Measurements from ENCODE around the gene KASH5. TPM values are rescaled to one million over a fixed set of nuclear protein-coding genes. Genes with fewer than 3 reads are reported as not detected.

Gene KASH5
- total RNA-seq, 1 donor from 2014 or later = not detected

DNA sequence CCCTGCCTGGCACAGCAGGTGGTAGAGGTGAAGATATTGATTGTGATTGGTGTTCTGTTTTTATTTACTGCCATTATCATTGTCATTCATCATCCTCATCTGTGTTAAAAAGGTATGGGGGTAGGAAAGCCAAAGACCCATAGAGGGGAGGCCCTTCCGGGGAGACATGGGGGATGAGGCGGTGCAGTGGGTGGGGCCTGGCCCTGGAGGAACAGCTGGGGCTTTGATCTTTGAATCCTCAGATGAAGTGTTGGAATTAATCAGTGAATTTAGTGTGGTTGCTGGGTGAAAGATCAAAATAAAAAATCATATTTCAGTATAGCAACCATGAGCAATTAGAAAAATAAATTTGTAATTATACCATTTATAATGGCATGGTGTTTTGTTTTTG, 27.8 kb downstream of the KASH5 start:
- intact Hi-C loops (cut with micrococcal nuclease) = no loop called here
- no peak for DNase-seq
- ATAC-seq = no peak

DNA sequence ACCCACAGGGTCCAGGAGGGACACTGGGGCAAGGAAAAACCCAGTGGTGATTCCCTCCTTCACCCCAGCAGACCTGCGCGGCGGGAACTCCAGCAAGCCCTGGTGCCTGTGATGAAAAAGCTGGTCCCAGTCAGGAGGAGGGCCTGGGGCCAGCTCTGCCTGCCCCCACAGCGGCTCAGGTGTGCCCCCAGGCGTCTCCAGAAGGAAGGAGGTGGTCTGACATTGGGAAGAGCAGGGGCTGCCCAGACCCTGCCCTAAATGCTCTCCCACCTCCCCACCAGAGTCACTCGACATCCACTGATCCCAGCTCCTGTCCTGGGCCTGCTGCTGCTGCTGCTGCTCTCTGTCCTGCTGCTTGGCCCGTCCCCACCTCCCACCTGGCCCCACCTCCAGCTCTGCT, 29.0 kb downstream of the KASH5 start:
- no peak for DNase-seq
- intact Hi-C loops (cut with micrococcal nuclease) = no loop called here
- ATAC-seq = no peak

DNA sequence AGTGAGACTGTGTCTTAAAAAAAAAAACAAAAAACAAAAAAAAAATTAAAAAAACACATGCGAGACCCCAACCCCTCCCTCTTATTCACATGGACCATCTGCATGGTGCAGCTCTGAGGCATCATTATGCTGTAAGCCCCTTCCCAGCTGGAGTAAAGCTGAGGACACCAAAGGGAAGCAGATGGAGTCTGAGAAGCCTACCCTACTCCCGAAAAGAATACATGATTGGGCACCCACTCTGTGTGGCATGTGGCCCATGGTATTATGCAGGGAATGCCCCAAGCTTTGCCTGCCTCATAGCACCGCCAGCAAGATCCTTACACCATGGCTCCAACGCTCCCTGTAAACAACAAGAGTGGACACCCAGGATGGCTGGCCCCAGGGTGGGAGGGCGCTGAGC, 30.5 kb downstream of the KASH5 start:
- intact Hi-C loops (cut with micrococcal nuclease) = no loop called here
- ATAC-seq = no peak
- DNase-seq = no peak

- no peak for ATAC-seq
- intact Hi-C loops (cut with micrococcal nuclease) = no loop called here
- DNase-seq = no peak
Observed at GRCh38 chr19:49419173-49419572, 31.1 kb downstream of the KASH5 start.

GRCh38 chr19:49420227-49420626, 32.2 kb downstream of the KASH5 start:
- no peak for DNase-seq

DNA sequence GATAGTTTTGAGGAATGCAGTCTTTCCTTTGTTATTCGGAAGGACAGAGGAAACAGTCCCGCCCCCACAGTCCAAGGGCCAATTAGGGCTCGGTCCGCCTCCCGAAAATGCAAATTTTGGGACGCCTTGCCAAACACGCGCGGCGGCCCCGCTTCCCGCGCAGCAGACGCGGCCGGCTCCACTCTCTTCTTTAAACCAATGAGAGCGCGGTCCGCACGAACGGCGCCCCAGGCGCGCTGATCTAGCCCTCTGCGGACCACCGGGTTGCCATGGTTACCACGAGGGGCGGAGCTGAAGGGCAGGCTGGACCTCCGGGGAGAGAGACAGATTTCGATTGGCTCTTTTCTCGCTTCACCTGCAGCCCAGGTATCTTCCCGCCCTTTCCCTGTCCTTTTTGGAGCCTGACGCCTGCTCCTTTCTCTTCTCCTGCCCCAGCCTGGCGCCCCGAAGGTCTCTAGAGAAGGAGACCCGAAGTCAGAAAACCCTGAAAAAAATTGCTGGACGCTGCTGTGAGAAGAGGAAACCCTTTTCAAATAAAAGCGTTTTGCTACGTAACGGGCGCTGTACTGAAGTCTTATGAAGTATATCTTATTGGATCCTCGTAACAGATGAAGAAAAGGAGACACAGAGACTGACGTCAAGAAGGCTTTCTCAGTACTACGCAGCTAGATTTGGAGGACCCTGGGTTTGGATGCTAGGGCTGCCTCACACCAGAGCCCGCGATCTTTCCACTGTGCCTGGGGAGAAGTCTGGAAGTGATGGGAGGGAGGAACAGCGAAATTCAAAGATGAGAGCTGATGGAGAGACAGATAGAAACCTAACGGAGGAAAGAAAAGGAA, 33.2 kb downstream of the KASH5 start:
- DNase-seq = peak; percentile 81
- peak; percentile 82 for ATAC-seq
- intact Hi-C loops (cut with micrococcal nuclease) = no loop called here

More at GRCh38 chr19:49420227-49420626, 32.2 kb downstream of the KASH5 start:
- ATAC-seq = no peak
- intact Hi-C loops (cut with micrococcal nuclease) = no loop called here

DNA sequence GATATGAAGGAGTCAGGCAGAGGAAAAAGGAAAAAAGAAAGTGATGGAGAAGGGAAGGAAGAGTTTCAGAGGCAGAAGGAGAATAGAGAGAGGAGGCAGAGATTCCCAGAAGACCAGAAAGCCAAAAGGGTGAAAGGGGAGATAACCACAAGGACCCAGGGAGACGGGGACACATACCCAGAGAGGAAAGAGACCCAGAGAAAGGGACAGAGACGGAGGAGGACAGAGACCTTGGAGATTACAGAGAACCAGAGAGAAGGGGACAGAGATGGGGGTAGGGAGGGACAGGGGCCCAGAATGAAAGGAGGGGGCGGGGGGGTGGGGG, 33.8 kb downstream of the KASH5 start:
- intact Hi-C loops (cut with micrococcal nuclease) = no loop called here
- DNase-seq (no peak), ATAC-seq (no peak)

DNA sequence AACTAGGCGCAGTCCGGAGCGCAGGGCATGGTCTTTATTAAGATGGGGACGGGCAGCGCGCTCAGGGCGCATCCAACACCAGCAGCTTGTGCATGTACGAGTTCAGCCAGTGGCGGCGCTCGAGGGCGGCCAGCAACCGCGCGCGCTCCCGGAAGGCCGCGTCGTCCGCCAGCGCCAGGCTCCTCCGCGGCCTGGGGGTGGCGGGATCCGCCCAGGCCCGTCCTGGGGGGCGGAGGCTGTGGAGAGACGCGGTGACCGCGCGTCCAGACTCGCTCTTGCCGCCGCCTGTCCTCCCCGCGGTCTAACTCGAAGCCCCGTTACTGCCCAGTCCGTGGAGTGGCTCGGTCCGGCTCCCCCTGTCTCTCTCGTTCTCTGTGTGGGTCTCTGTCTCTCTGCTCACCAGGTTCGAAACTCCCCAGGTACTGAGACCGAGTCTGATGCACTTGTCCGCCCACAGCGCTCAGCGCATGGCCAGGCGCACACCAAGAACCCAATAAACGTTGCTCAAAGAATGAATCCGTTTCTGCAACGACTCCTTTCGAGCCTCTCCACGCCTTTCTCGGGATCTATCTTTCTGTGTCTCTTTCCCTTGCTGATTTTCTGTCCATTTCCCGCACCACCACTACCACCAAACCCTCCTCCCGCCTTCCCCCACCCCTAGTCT, 34.5 kb downstream of the KASH5 start:
- ATAC-seq (peak; percentile 78), DNase-seq (peak; percentile 71)
- intact Hi-C loops (cut with micrococcal nuclease) = no loop called here

DNA sequence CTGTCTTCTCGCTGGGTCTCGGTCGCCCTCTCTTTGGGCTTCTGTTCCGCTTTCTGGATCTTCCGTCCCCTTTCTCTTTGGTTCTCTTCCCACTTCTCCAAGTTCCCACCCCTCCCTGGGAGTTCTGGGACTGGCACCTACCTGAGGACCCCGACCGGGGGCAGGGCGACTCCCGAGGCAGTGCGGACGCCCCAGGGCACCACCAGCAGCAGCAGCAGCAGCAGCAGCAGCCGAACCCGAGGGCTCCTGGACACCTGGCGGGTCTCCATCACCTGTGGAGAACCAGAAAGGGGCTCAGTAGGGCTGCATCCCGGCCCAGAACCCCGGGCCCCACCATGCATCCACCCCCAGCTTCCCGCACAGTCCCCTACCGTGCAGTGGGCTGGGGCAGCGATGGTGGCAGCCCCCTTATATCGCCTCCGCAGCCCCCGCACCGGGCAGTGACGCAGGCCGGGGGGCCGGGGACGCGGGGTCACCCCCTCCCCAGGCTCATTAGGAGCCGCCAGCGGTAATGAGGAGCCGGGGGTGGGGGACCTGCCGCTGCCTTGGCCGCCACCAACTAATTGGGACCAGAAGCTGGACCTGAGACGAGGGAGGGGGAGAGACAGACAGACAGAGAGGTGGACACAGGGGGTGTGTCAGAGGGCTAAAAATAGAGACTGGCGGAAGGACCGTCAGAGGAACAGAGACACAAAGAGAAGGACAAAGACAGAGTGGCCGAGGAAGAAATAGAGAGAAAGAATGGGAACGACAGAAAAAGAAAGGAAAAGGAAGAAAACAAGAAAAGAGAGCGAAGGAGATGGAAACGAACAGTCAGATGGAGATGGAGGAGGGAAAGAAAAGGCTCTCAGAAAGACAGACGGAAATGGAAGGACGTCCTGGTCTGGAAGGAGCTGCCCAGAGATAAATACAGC, 35.3 kb downstream of the KASH5 start, which contains the start of gene PTH2:
TSS of gene PTH2 (minus strand) at position 371 of the 914 bp plus-strand sequence. CDS start at position 269, 102 bp downstream.
- DNase-seq (no peak), ATAC-seq (peak; percentile 33)
- intact Hi-C loops (cut with micrococcal nuclease) = no loop called here

- intact Hi-C loops (cut with micrococcal nuclease) = no loop called here
Observed at GRCh38 chr19:49423985-49424303, 35.9 kb downstream of the KASH5 start.

DNA sequence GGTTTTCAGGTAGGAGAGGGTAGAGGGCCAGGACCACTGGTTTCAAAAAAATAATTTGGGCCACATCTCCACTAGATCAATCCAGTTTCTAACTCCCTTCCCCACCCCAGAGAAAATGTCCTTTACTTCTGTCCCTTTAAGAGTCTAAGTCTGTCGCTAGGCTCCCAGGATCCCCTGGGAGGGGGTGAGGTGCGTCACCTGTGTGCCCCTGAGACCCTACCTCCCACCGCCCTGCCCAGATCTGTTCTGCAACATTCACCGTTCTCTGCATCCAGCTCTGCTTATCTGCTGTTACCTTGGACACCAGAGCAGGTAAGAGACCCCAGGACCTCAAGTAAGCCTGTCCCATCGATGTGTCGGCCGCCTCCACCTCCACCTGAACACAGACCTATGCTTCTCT, 37.1 kb downstream of the KASH5 start, which contains the start of gene GFY:
TSS of gene GFY (plus strand) at position 211 of the 400 bp plus-strand sequence. CDS start 1,043 bp downstream, outside the sequence.
- ATAC-seq (no peak), DNase-seq (no peak)
- intact Hi-C loops (cut with micrococcal nuclease) = no loop called here

More at GRCh38 chr19:49423985-49424303, 35.9 kb downstream of the KASH5 start:
- no peak for ATAC-seq
- no peak for DNase-seq

DNA sequence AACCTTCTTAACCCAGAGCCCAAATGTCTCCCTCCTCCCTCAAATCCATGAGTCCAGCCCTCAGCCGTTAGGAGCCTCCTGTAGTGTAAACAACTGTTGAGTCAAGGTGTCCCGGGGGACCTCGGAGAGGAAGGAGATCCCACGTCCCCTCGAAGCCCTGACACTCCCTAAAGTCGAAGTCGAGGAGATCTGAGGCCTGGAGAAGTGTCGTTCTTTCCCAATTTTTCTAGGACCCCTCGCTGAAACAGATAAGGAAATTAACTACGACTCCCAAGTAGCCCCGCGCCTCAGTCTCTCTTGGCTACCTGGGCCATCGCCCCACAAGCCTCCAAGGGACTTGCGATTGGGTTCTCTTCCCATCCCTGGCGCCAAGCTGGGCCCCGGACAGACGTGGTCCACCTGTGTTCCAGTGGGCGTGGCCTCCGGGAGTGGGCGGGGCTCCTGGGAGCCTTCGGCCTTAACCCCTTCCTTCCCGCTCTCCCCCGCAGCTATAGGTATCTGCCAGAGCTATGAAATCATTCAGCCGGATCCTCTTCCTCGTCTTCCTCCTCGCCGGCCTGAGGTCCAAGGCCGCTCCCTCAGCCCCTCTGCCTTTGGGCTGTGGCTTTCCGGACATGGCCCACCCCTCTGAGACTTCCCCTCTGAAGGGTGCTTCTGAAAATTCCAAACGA, 38.0 kb downstream of the KASH5 start:
- ATAC-seq (no peak), DNase-seq (no peak)
- intact Hi-C loops (cut with micrococcal nuclease) = no loop called here

DNA sequence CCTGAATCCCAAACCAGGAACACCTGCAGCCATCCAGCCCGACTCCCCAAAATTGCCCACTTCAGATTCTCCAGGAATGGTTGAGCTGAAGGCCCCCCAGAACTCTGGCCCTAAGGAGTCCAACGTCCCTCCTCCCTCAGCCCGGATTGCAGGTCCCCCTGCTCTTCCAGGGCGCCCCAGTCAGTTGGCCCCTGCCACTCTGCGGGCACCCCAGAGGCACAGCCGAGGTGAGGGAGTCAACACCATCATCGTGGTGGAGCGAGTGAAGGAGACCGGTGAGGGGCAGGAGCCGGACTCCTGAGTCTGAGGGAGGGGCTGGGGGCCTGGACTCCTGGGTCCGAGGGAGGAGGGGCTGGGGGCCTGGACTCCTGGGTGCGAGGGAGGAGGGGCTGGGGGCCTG, 39.3 kb downstream of the KASH5 start:
- intact Hi-C loops (cut with micrococcal nuclease) = no loop called here
- ATAC-seq = no peak
- peak; percentile 4 for DNase-seq

DNA sequence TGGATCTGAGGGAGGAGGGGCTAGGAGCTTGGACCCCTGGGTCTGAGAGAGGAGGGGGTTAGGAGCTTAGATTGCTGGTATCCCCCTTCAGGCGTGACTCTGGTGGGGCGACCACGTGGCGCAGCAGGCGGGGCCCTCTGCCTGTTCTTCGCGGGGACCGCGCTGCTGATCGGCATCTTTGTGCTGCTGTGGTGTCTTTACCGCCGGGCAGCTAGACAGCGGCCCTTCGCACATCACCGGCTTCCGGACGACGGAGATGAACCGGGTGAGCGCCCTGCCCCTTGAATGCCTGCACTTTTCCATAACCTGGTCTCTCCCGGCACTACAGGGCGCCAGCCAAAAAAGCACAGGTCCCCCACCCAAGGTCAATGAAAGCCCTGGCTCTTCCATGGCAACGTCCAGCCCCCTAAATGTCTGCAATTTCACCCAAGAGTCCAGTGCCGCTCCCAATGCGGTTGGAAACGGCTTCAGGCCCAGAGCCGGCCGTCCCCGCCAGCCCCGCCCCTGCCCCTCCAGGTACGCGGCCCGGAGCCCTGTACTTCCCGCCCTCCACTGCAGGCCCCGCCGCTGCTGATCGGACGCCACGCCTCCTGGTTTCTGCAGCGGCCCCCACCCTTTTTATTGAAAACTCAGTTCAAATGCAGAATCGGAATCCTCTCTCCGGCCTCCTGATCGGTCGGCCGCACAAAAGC, 40.0 kb downstream of the KASH5 start:
- peak; percentile 32 for DNase-seq
- peak; percentile 17 for ATAC-seq
- intact Hi-C loops (cut with micrococcal nuclease) = no loop called here

DNA sequence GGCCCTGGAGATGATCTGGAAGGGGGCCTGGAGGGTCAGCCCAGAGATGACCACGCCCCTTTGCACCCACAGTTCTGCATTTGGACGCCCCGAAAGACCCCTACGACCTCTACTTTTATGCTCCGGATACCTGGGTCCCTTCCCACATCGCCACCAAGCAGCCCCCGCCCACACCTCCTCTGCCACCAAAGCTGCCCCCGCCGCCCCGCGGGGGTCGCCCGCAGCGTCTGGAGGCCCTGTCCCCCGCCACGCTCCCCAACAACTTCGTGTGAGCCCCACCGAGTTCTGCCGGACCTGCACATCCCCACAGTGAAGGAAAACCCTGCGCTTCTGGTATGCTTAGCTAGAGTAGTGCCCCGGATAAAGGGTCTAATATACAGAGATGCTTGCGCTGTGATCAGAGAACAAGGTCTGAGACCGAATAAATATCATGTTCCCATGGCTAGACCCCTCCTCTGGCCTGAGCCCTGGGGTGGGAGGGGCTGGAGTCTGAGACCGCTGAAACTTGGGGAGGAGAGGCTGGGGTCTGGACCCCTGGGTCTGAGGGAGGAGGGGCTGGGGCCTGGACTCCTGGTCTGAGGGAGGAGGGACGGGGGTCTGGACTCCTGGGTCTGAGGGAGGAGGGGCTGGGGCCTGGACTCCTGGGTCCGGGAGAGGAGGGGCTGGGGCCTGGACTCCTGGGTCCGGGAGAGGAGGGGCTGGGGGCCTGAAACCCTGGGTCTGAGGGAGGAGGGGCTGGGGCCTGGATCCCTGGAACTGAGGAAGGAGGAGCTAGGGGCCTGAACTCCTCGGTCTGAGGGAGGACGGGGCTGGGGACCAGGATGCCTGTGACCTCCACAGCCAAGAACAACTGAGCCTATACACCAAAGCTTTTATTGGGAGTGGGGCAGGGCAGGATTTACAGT, 40.8 kb downstream of the KASH5 start:
- ATAC-seq (no peak), DNase-seq (peak; percentile 13)
- intact Hi-C loops (cut with micrococcal nuclease) = no loop called here

- intact Hi-C loops (cut with micrococcal nuclease) = no loop called here
- ATAC-seq (no peak), DNase-seq (peak; percentile 7)
Observed at GRCh38 chr19:49430172-49430677, 42.2 kb downstream of the KASH5 start.

DNA sequence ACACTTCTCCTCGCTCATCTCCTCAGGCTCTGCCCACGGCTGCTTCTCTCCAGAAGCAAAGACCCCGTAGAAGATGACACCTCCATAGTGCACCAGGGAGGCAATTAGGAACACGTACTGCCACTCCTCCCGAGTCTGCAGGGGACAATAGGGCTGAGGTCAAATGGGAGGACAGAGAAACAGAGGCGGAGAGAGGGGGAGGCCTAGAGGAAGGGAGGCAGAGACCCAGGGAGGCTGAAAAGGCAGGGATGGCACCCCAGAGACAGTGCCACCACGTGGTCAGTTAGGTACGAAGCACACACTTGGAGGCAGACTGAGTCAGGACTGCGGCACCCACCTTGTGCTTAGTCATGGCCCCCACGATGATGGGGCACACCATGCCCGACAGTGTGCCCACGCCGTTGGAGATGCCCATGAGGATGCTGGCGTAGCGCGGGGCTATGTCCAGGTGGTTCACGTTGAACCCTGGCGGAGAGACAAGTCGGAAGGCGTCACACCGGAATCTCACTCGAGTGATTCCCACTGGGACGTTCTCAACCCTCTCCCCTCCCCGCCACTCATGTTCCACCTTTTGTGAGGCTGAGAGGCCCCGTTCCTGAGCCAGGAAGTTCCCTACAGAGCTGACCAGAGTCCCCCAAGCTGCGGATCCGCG, 42.8 kb downstream of the KASH5 start:
- intact Hi-C loops (cut with micrococcal nuclease) = no loop called here
- ATAC-seq (no peak), DNase-seq (no peak)
